Neuronal stem cell (in vitro differentiated cells): ENCODE results near the gene HAUS6. TPM values are rescaled to one million over a fixed set of nuclear protein-coding genes. Genes with fewer than 3 reads are reported as not detected.
"Not testable (repeated sequence)": the region's sequence is repeated elsewhere in the genome, so short reads cannot be mapped to it uniquely, and the experiment has no call there.

Experiments used
- DNase-seq: peaks from one replicate; pipeline ENCODE4 v3.0.0-alpha.2; 2013; ENCODE audit warnings: low spot score
- H2AFZ ChIP-seq: one replicate; pipeline ENCODE4 v1.6.1; 2013; ENCODE audit warnings: mild to moderate bottlenecking, low read length, inconsistent platforms
- H2AK5ac ChIP-seq: 2 replicates; pipeline ENCODE4 v1.6.1; 2013; ENCODE audit warnings: low read depth, mild to moderate bottlenecking, inconsistent platforms, low read length, moderate library complexity, mixed read lengths
- H2BK120ac ChIP-seq: 2 replicates; pipeline ENCODE4 v1.6.1; 2013; ENCODE audit warnings: low read depth, mild to moderate bottlenecking, inconsistent platforms, low read length, moderate library complexity, mixed read lengths
- H2BK12ac ChIP-seq: one replicate; pipeline ENCODE4 v1.6.1; 2013; ENCODE audit warnings: low read length, inconsistent platforms
- H2BK15ac ChIP-seq: 2 replicates; pipeline ENCODE4 v1.6.1; 2013; ENCODE audit warnings: mild to moderate bottlenecking, low read length, inconsistent platforms, mixed read lengths
- H2BK5ac ChIP-seq: one replicate; pipeline ENCODE4 v1.6.1; 2013; ENCODE audit warnings: inconsistent platforms, mild to moderate bottlenecking, low read length, moderate library complexity
- H3K14ac ChIP-seq: one replicate; pipeline ENCODE4 v1.6.1; 2013; ENCODE audit warnings: low read length, inconsistent platforms
- H3K18ac ChIP-seq: 2 replicates; pipeline ENCODE4 v1.6.1; 2013; ENCODE audit warnings: low read length, inconsistent platforms
- H3K23ac ChIP-seq: 2 replicates; pipeline ENCODE4 v1.6.1; 2013; ENCODE audit warnings: low read depth, mild to moderate bottlenecking, mixed read lengths, low read length, inconsistent platforms; ENCODE audit not compliant: poor library complexity
- H3K27ac ChIP-seq: replicated peaks from 3 replicates; pipeline ENCODE4 v1.5.1; 2013; ENCODE audit warnings: low read length, inconsistent platforms
- H3K27me3 ChIP-seq, 3 experiments: 2 replicates each; pipeline ENCODE4 v1.6.1; 2013; ENCODE audit warnings: low read length in 3 of 3, mild to moderate bottlenecking in 2 of 3, inconsistent platforms in 1 of 3, low read depth in 1 of 3, mixed read lengths in 1 of 3, moderate library complexity in 1 of 3; ENCODE audit not compliant: control insufficient read depth in 3 of 3, insufficient read depth in 3 of 3
- H3K36me3 ChIP-seq, 2 donors: replicated peaks in 1 of 2; 2 replicates each; pipeline ENCODE4 v1.6.1; 2013; ENCODE audit warnings: low read length in 2 of 2; ENCODE audit not compliant: control insufficient read depth in 2 of 2, insufficient read depth in 2 of 2
- H3K4ac ChIP-seq: 2 replicates; pipeline ENCODE4 v1.6.1; 2013; ENCODE audit warnings: inconsistent platforms, mild to moderate bottlenecking, low read length, moderate library complexity
- H3K4me1 ChIP-seq, 2 donors: 1 replicate in 1 of 2; 2 replicates in 1 of 2; pipeline ENCODE4 v1.6.1; 2013; ENCODE audit warnings: low read length in 2 of 2, low read depth in 1 of 2; ENCODE audit not compliant: control insufficient read depth in 2 of 2, insufficient read depth in 1 of 2
- H3K4me2 ChIP-seq: one replicate; pipeline ENCODE4 v1.6.1; 2013; ENCODE audit warnings: mild to moderate bottlenecking, low read length, inconsistent platforms; ENCODE audit not compliant: insufficient read depth, poor library complexity, severe bottlenecking
- H3K4me3 ChIP-seq, 2 donors: 2 replicates each; pipeline ENCODE4 v1.5.1; 2013; ENCODE audit warnings: low read length in 2 of 2, mild to moderate bottlenecking in 2 of 2, inconsistent platforms in 1 of 2, moderate library complexity in 1 of 2
- H3K79me1 ChIP-seq: one replicate; pipeline ENCODE4 v1.6.1; 2013; ENCODE audit warnings: low read depth, mild to moderate bottlenecking, inconsistent platforms, low read length, moderate library complexity
- H3K9ac ChIP-seq: one replicate; pipeline ENCODE4 v1.6.1; 2013; ENCODE audit warnings: mild to moderate bottlenecking, low read depth, low read length, inconsistent platforms; ENCODE audit not compliant: poor library complexity
- H3K9me3 ChIP-seq, 2 donors: replicated peaks in 1 of 2; 2 replicates each; pipeline versions ENCODE3 to v1.6.1; 2013; ENCODE audit warnings: low read length in 2 of 2, mild to moderate bottlenecking in 2 of 2, inconsistent platforms in 1 of 2, low read depth in 1 of 2, mixed read lengths in 1 of 2, moderate library complexity in 1 of 2; ENCODE audit not compliant: control insufficient read depth in 2 of 2, insufficient read depth in 1 of 2
- H4K8ac ChIP-seq: one replicate; pipeline ENCODE4 v1.6.1; 2013; ENCODE audit warnings: low read depth, mild to moderate bottlenecking, inconsistent platforms, low read length, moderate library complexity
- H4K91ac ChIP-seq: one replicate; pipeline ENCODE4 v1.6.1; 2013; ENCODE audit warnings: low read length, low read depth, mild to moderate bottlenecking, inconsistent platforms; ENCODE audit not compliant: poor library complexity
- WGBS, 2 donors: extraction: QIAGEN DNeasy Blood & Tissue Kit; methylation state at CpG; one replicate each; pipeline ENCODE4 v1.1.7; 2013; ENCODE audit warnings: missing lambda C conversion rate in 2 of 2, mixed read lengths in 1 of 2; ENCODE audit not compliant: insufficient read length in 2 of 2, insufficient replicate concordance in 1 of 2; ENCODE audit errors: extremely low coverage in 2 of 2; 5-methylcytosine and 5-hydroxymethylcytosine counted together
- polyA plus RNA-seq, 2 experiments: library from polyadenylated mRNA; stranded (reverse); fragments of 200-250 nt; gene quantifications; one replicate each; pipeline ENCODE4 v1.2.3, GENCODE V29; 2013

HAUS6 gene
- 26.0 TPM for polyA plus RNA-seq (2013, experiment 1 of 2)
- polyA plus RNA-seq (2013, experiment 2 of 2), result 26.1 TPM

- DNase-seq, result peak; percentile 83
- H3K27me3 ChIP-seq, result no peaks in the 10 kb centered on the region
- H4K8ac ChIP-seq, result no peak within 1 kb of the TSS
- no CpG with 5 or more reads among the region's 46 CpGs for WGBS, 2 donors
- peak within 1 kb of the TSS; percentile 78 for H2AFZ ChIP-seq
- peaks cover 4% of the 10 kb centered on the region for H3K79me1 ChIP-seq
- H2BK15ac ChIP-seq, result no peak within 1 kb of the TSS
- no peak within 1 kb of the TSS for H3K4ac ChIP-seq
- H3K4me1 ChIP-seq, result peaks cover 4 to 8% of the 10 kb centered on the region in 2 donors
- H3K18ac ChIP-seq, result peak within 1 kb of the TSS; percentile 72
- peak within 1 kb of the TSS; percentile 63 to 91 for H3K4me3 ChIP-seq
- H3K4me2 ChIP-seq, result peak within 1 kb of the TSS; percentile 66
- peak within 1 kb of the TSS; percentile 60 for H3K27ac ChIP-seq
- no peak within 1 kb of the TSS for H2BK5ac ChIP-seq
- H3K36me3 ChIP-seq, result peaks cover 4 to 24% of the 10 kb centered on the region in 2 donors
- no peak within 1 kb of the TSS for H3K23ac ChIP-seq
- no peak within 1 kb of the TSS for H2AK5ac ChIP-seq
- H3K9me3 ChIP-seq, result peaks cover 0 to 3% of the 10 kb centered on the region in 2 donors
- H3K14ac ChIP-seq, result peak within 1 kb of the TSS; percentile 79
- H2BK120ac ChIP-seq, result no peak within 1 kb of the TSS
- no peak within 1 kb of the TSS for H2BK12ac ChIP-seq
- peak within 1 kb of the TSS; percentile 95 for H3K9ac ChIP-seq
- H4K91ac ChIP-seq, result no peak within 1 kb of the TSS
Observed at GRCh38 chr9:19102631-19103345, at the start of gene HAUS6. Gene HAUS6 (minus strand): TSS chr9:19102904. CDS start chr9:19102651, 253 bp downstream.

- H3K4me3 ChIP-seq, H2BK120ac ChIP-seq, H2BK15ac ChIP-seq, H2AFZ ChIP-seq, H4K8ac ChIP-seq, H3K4me2 ChIP-seq, H3K9me3 ChIP-seq, H3K14ac ChIP-seq, H3K36me3 ChIP-seq, H2BK5ac ChIP-seq, H3K4ac ChIP-seq, H2AK5ac ChIP-seq, DNase-seq, H3K27ac ChIP-seq, H3K4me1 ChIP-seq, H4K91ac ChIP-seq, H3K18ac ChIP-seq, H3K79me1 ChIP-seq, H3K27me3 ChIP-seq, H2BK12ac ChIP-seq, H3K9ac ChIP-seq, H3K23ac ChIP-seq: not testable (repeated sequence)
- WGBS, 2 donors, result no CpG with 5 or more reads among the region's 2 CpGs
Observed at GRCh38 chr9:19152160-19152498, 49.4 kb upstream of the HAUS6 start.

GRCh38 chr9:19151425-19152159, 48.9 kb upstream of the HAUS6 start:
- Histone ChIP-seq H2BK12ac (no peak overlapping the region), H3K27ac (no peak overlapping the region), H3K27me3 (no peaks in the 10 kb centered on the region), H2BK15ac (no peak overlapping the region), H3K23ac (no peak overlapping the region), H2BK120ac (no peak overlapping the region), H3K4me3 (no peak overlapping the region), H2AK5ac (no peak overlapping the region), H3K36me3 (no peaks in the 10 kb centered on the region), H3K14ac (no peak overlapping the region), H4K91ac (no peak overlapping the region), H3K4ac (no peak overlapping the region), H3K18ac (no peak overlapping the region), H2BK5ac (no peak overlapping the region), H3K79me1 (no peaks in the 10 kb centered on the region), H2AFZ (no peak overlapping the region), H3K4me1 (peaks cover 0 to 2% of the 10 kb centered on the region in 2 donors), H4K8ac (no peak overlapping the region), H3K9me3 (no peaks in the 10 kb centered on the region), H3K9ac (no peak overlapping the region), H3K4me2 (no peak overlapping the region)
- no CpG with 5 or more reads among the region's 5 CpGs for WGBS, 2 donors
- DNase-seq, result no peak

GRCh38 chr9:19149230-19149629, 46.5 kb upstream of the HAUS6 start:
- DNase-seq, result no peak
- Histone ChIP-seq H3K79me1 (no peaks in the 10 kb centered on the region), H3K4me3 (no peak overlapping the region), H4K91ac (no peak overlapping the region), H3K14ac (no peak overlapping the region), H3K4me1 (peaks cover 0 to 2% of the 10 kb centered on the region in 2 donors), H3K36me3 (no peaks in the 10 kb centered on the region), H3K18ac (no peak overlapping the region), H3K4me2 (no peak overlapping the region), H3K23ac (no peak overlapping the region), H3K27ac (no peak overlapping the region), H2AFZ (peak overlapping the region; percentile 40), H3K9ac (no peak overlapping the region), H2BK12ac (no peak overlapping the region), H3K4ac (no peak overlapping the region), H4K8ac (no peak overlapping the region), H2AK5ac (no peak overlapping the region), H2BK120ac (no peak overlapping the region), H2BK15ac (no peak overlapping the region), H2BK5ac (no peak overlapping the region), H3K27me3 (no peaks in the 10 kb centered on the region), H3K9me3 (no peaks in the 10 kb centered on the region)
- WGBS, 2 donors, result no CpG with 5 or more reads among the region's 3 CpGs
